OCI-LY7 (cell line): ENCODE data around the gene TNKS1BP1.

ENCODE experiments used
- CTCF ChIP-seq: fragments of 200-600 bp; sonication (generic); conservative IDR thresholded peaks from 2 replicates; pipeline ENCODE4 v1.5.1; 2014; ENCODE audit warnings: mild to moderate bottlenecking, antibody characterized with exemption, low read length, moderate library complexity, mixed read lengths
- EZH2phosphoT487 ChIP-seq: fragments of 200-600 bp; sonication (generic); IDR thresholded peaks from 2 replicates; pipeline ENCODE4 v1.6.1; 2018; ENCODE audit warnings: low read depth, borderline replicate concordance, mild to moderate bottlenecking, mixed run types, antibody characterized with exemption, low read length, moderate library complexity, mixed read lengths

- TF ChIP-seq CTCF (no peak), EZH2phosphoT487 (no peak)
These were observed 10.4 kb downstream of the TNKS1BP1 start for GRCh38 chr11:57314221-57314973.
